ENCODE measurements around the gene CCP110. TPM values are rescaled to one million over a fixed set of nuclear protein-coding genes. Genes with fewer than 3 reads are reported as not detected.

Gene CCP110, protein sequence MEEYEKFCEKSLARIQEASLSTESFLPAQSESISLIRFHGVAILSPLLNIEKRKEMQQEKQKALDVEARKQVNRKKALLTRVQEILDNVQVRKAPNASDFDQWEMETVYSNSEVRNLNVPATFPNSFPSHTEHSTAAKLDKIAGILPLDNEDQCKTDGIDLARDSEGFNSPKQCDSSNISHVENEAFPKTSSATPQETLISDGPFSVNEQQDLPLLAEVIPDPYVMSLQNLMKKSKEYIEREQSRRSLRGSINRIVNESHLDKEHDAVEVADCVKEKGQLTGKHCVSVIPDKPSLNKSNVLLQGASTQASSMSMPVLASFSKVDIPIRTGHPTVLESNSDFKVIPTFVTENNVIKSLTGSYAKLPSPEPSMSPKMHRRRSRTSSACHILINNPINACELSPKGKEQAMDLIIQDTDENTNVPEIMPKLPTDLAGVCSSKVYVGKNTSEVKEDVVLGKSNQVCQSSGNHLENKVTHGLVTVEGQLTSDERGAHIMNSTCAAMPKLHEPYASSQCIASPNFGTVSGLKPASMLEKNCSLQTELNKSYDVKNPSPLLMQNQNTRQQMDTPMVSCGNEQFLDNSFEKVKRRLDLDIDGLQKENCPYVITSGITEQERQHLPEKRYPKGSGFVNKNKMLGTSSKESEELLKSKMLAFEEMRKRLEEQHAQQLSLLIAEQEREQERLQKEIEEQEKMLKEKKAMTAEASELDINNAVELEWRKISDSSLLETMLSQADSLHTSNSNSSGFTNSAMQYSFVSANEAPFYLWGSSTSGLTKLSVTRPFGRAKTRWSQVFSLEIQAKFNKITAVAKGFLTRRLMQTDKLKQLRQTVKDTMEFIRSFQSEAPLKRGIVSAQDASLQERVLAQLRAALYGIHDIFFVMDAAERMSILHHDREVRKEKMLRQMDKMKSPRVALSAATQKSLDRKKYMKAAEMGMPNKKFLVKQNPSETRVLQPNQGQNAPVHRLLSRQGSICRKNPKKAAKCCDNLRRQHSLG
- 7.2 and 15.3 TPM in 2 replicates for total RNA-seq

GRCh38 chr16:19523559-19524355, at the start of gene CCP110:
Gene CCP110 (plus strand): TSS chr16:19523942. CDS start chr16:19527882, 3,940 bp downstream.

GRCh38 chr16:19521471-19522396, 2.0 kb upstream of the CCP110 start, which contains the start of gene GDE1:
Gene GDE1 (minus strand): TSS chr16:19522098. CDS start chr16:19521964, 134 bp downstream.

DNA sequence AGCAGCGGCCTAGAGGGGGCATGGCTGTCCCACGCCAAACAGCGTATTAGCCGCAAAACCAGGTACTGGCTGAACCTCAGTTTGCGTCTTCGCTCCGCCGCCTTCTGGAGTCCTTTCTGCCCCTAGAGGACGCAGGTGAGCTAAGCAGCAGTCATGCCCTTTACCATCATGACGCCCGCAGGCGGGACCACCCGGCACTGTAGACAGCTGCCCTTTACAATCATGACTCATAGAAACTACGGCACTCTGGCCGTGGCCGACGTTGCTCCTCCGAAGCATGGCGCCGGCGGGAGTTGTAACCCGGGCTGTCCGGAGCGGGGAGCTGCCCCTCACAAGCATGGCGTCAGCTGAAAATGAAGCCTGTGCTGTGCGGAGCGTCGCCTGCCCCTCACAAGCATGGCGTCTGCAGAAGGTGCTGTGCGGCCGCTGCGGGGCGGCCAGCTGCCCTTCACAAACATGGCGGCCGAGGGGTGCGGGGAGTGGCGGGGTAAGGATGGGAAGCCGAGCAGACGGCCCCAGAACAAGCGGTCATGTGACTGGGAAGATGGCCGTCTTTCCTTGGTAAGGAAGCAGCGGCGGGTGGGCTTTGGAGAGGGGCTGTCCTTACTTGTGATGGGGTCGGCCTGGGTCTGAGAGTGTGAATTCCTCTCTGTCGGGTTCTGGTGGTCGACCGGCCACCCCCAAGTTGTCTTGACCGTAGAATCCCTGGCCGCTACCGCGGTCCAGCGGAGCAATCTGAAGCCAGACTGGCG, 31.6 kb downstream of the CCP110 start, which contains the start of gene VPS35L:
Gene VPS35L, plus strand, starts transcription at position 518 of the 752 bp plus-strand sequence. Its CDS starts 27 bp downstream, at position 545.

Other genes starting within 250 kb of the CCP110 start
- gene CLEC19A, start 238.2 kb upstream of the CCP110 start, total RNA-seq: under 0.01 and 0.54 TPM in 2 replicates
- under 0.01 TPM in 1 of 2 replicates, not detected in the other for gene TMC5, start 106.1 kb upstream of the CCP110 start, total RNA-seq
- 63.6 and 80.3 TPM in 2 replicates for gene GDE1, start 1.8 kb upstream of the CCP110 start, total RNA-seq
- gene VPS35L, start 31.8 kb downstream of the CCP110 start, total RNA-seq: 57.8 and 71.8 TPM in 2 replicates
- gene KNOP1, start 194.3 kb downstream of the CCP110 start, total RNA-seq: 7.5 and 7.6 TPM in 2 replicates
- 7.0 and 9.0 TPM in 2 replicates for gene IQCK, start 194.3 kb downstream of the CCP110 start, total RNA-seq